ENCODE results near the gene TGDS. TPM values are rescaled to one million over a fixed set of nuclear protein-coding genes. Genes with fewer than 3 reads are reported as not detected.
A peak's percentile ranks its signal among the peaks of the same experiment; 100 is the strongest.

Gene TGDS
- total and polyA plus RNA-seq, 2 of the 8 experiments (the other 6 are each of a cell fraction or from before 2014, with no cell fraction given): 11.6 to 11.8 TPM

- Histone ChIP-seq H3K9ac (replicated peaks in 1 of 4; ENCODE audit: extremely low read depth in 1 of 4, low read depth in 3 of 4, low read length in 3 of 4) (peak overlapping the region in 3 of 4 experiments; percentile 84 to 95 (median 88); a peak in 6 of 7 replicates), H3K27me3 (replicated peaks in 1 of 4; ENCODE audit: control insufficient read depth in 3 of 4, extremely low read depth in 1 of 4, insufficient read depth in 3 of 4, low read length in 3 of 4) (no peaks in the 10 kb centered on the region; a peak in 2 of 7 replicates), H4K5ac (ENCODE audit: insufficient read length, low read depth, low read length) (no peak overlapping the region), H2BK5ac (ENCODE audit: low read depth, low read length) (peak overlapping the region; percentile 94), H3K4me1 (replicated peaks in 1 of 4; ENCODE audit: control insufficient read depth in 3 of 4, insufficient read depth in 4 of 4, low read length in 3 of 4) (peaks cover 3 to 16% (median 14%) of the 10 kb centered on the region in 4 experiments; a peak in 4 of 7 replicates), H3K79me1 (ENCODE audit: low read depth, low read length) (no peaks in the 10 kb centered on the region), H4K20me1 (replicated peaks in 1 of 2; ENCODE audit: control insufficient read depth in 1 of 2, insufficient read depth in 2 of 2, low read length in 2 of 2) (no peaks in the 10 kb centered on the region), H3K23ac (ENCODE audit: insufficient read length) (no peak overlapping the region), H3K14ac (ENCODE audit: insufficient read length) (no peak overlapping the region), H3K4ac (replicated peaks; ENCODE audit: insufficient read length, low read depth, low read length) (no peak overlapping the region), H2AFZ (ENCODE audit: low read length) (peak overlapping the region; percentile 67; the same call in 1 of the 2 replicates), H3K23me2 (ENCODE audit: low read depth, low read length) (peaks cover 10% of the 10 kb centered on the region), H2AK5ac (ENCODE audit: low read depth, low read length) (0 out of 2 replicates have a peak overlapping the region, but pooled peaks have one; percentile 15), H2BK15ac (ENCODE audit: low read length) (0 out of 2 replicates have a peak overlapping the region, but pooled peaks have one; percentile 8), H4K91ac (replicated peaks; ENCODE audit: insufficient read length, low read length) (no peak overlapping the region), H3K4me3 (ENCODE audit: extremely low read depth in 1 of 4, insufficient read depth in 2 of 4, low read depth in 3 of 4, low read length in 4 of 4) (peak overlapping the region; percentile 72 to 87 (median 84); a peak in 7 of 8 replicates), H2BK12ac (ENCODE audit: low read depth, low read length) (no peak overlapping the region), H3K79me2 (ENCODE audit: control insufficient read depth in 1 of 2, insufficient read depth in 2 of 2, low read length in 2 of 2) (no peaks in the 10 kb centered on the region), H2BK20ac (ENCODE audit: low read length) (no peak overlapping the region), H3K56ac (replicated peaks; ENCODE audit: insufficient read length, low read depth, low read length) (no peak overlapping the region), H3K9me3 (ENCODE audit: insufficient read depth in 2 of 2, low read depth in 1 of 2, low read length in 1 of 2) (0 out of 4 replicates have a peak, but pooled peaks cover 0 to 3% of the 10 kb centered on the region in 2 experiments), H3K36me3 (ENCODE audit: control insufficient read depth in 2 of 4, insufficient read depth in 4 of 4, low read length in 3 of 4) (no peaks in the 10 kb centered on the region), H2BK120ac (replicated peaks; ENCODE audit: low read depth, low read length) (no peak overlapping the region), H3K18ac (ENCODE audit: extremely low read depth, low read length) (peak overlapping the region; percentile 25; the same call in 1 of the 2 replicates), H4K8ac (ENCODE audit: extremely low read depth, insufficient read depth, low read length) (no peak overlapping the region; the same call in 1 of the 2 replicates), H3K4me2 (ENCODE audit: insufficient read depth in 1 of 2, low read depth in 2 of 2, low read length in 2 of 2) (peak overlapping the region; percentile 82 to 94), H3K27ac (ENCODE audit: low read depth, low read length) (peak overlapping the region; percentile 78; the same call in 1 of the 2 replicates)
- DNase-seq (ENCODE audit: low read depth in 1 of 2, low spot score in 2 of 2) (no peak), FAIRE-seq (no peak)
- 66% methylated on average over 6 of the region's 6 CpGs; no CpG with 5 or more reads in 1 of the 2 experiments for WGBS, 2 experiments (ENCODE audit: extremely low coverage in 1 of 2, insufficient coverage in 1 of 2, insufficient read length in 1 of 2, insufficient replicate concordance in 2 of 2, low coverage in 1 of 2, low lambda C conversion rate in 2 of 2, missing lambda C conversion rate in 1 of 2)
- CTCF ChIA-PET (ENCODE audit: partially characterized antibody): interaction anchor here (0.9 to 4.4 kb wide), 7 partner anchors 13 to 117 kb away, joined by 3 to 24 read pairs (median 6); no protein-coding TSS in a partner anchor
- POLR2A ChIA-PET (ENCODE audit: partially characterized antibody): interaction anchor here (0.9 to 2.8 kb wide), 5 partner anchors 12 to 69 kb away, joined by 3 to 9 read pairs (median 6); partner anchors contain the start of genes GPR180 and TGDS
- TF ChIP-seq RBBP5 (IDR thresholded peaks at IDR 0.05; ENCODE audit: borderline replicate concordance, low read depth, low read length) (no peak), ZNF274 (IDR thresholded peaks at IDR 0.05; ENCODE audit: borderline replicate concordance, extremely low read depth, low read length) (no peak), SRF (IDR thresholded peaks at IDR 0.05; ENCODE audit: low read depth, low read length) (no peak), EZH2 (IDR thresholded peaks at IDR 0.05; ENCODE audit: low read depth, low read length, severe bottlenecking) (no peak), BRCA1 (IDR thresholded peaks at IDR 0.05; ENCODE audit: low read depth, low read length) (no peak), SP1 (IDR thresholded peaks at IDR 0.05; ENCODE audit: low read depth, low read length) (no peak), KDM1A (IDR thresholded peaks at IDR 0.05; ENCODE audit: borderline replicate concordance, low read length) (no peak), BCL11A (IDR thresholded peaks at IDR 0.05; ENCODE audit: low read depth in 2 of 2, low read length in 2 of 2) (no peak), SP4 (IDR thresholded peaks at IDR 0.05; ENCODE audit: low read length) (no peak), TCF12 (IDR thresholded peaks at IDR 0.05; ENCODE audit: low read depth, low read length) (no peak), TEAD4 (IDR thresholded peaks at IDR 0.05; ENCODE audit: low read depth, low read length) (no peak), POLR2A (IDR thresholded peaks at IDR 0.05; ENCODE audit: control extremely low read depth in 1 of 2, low read depth in 2 of 2, low read length in 2 of 2) (no peak)
- TF ChIP-seq, protein P1, sequence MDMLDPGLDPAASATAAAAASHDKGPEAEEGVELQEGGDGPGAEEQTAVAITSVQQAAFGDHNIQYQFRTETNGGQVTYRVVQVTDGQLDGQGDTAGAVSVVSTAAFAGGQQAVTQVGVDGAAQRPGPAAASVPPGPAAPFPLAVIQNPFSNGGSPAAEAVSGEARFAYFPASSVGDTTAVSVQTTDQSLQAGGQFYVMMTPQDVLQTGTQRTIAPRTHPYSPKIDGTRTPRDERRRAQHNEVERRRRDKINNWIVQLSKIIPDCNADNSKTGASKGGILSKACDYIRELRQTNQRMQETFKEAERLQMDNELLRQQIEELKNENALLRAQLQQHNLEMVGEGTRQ (IDR thresholded peaks at IDR 0.05; ENCODE audit: low read length): no peak
Measured at GRCh38 chr13:94548382-94548781, 47.6 kb downstream of the TGDS start.

Measured in H1 (cell line).